Colon (tissue), 2 donors: ENCODE results near the gene LHX5.

ENCODE experiments used
- FAIRE-seq: peaks from 2 replicates; lab custom pipeline; 2012; peaks lifted over from hg19 to GRCh38; lab: Jason Lieb, UNC
- donor health status: control.
- donor health status: control.

Gene LHX5

GRCh38 chr12:113477171-113477841, 5.6 kb upstream of the LHX5 start:
- FAIRE-seq = no peak

- no peak for FAIRE-seq
Observed at GRCh38 chr12:113476176-113476986, 4.7 kb upstream of the LHX5 start.

- no peak for FAIRE-seq
Observed at GRCh38 chr12:113475451-113476175, 3.9 kb upstream of the LHX5 start.

- FAIRE-seq = no peak
Observed at GRCh38 chr12:113474635-113475436, 3.2 kb upstream of the LHX5 start.

- FAIRE-seq = no peak
Observed at GRCh38 chr12:113473942-113474341, 2.3 kb upstream of the LHX5 start.

- no peak for FAIRE-seq
Observed at GRCh38 chr12:113473400-113473799, 1.7 kb upstream of the LHX5 start.

- FAIRE-seq = no peak
Observed at GRCh38 chr12:113472191-113473121, 785 bp upstream of the LHX5 start.

- FAIRE-seq = no peak
Observed at GRCh38 chr12:113470871-113471618, 626 bp downstream of the LHX5 start.

- no peak for FAIRE-seq
Observed at GRCh38 chr12:113469949-113470743, 1.5 kb downstream of the LHX5 start.

- no peak for FAIRE-seq
Observed at GRCh38 chr12:113469224-113469948, 2.3 kb downstream of the LHX5 start.

- no peak for FAIRE-seq
Observed at GRCh38 chr12:113468365-113469223, 3.1 kb downstream of the LHX5 start.

GRCh38 chr12:113467502-113468364, 3.9 kb downstream of the LHX5 start:
- FAIRE-seq = no peak

- FAIRE-seq = no peak
Observed at GRCh38 chr12:113467142-113467501, 4.5 kb downstream of the LHX5 start.

GRCh38 chr12:113466454-113467141, 5.1 kb downstream of the LHX5 start:
- FAIRE-seq = no peak

GRCh38 chr12:113465808-113466453, 5.7 kb downstream of the LHX5 start:
- FAIRE-seq = no peak
